Activated T-cell treated with anti-CD3 and anti-CD28 coated beads for 48 hours (primary cell): ENCODE measurements around the gene SMARCD1.

Experiments used
- DNase-seq: peaks from one replicate; pipeline ENCODE4 v3.0.0-alpha.2; 2020; ENCODE audit warnings: low read depth

The SMARCD1 gene

DNA sequence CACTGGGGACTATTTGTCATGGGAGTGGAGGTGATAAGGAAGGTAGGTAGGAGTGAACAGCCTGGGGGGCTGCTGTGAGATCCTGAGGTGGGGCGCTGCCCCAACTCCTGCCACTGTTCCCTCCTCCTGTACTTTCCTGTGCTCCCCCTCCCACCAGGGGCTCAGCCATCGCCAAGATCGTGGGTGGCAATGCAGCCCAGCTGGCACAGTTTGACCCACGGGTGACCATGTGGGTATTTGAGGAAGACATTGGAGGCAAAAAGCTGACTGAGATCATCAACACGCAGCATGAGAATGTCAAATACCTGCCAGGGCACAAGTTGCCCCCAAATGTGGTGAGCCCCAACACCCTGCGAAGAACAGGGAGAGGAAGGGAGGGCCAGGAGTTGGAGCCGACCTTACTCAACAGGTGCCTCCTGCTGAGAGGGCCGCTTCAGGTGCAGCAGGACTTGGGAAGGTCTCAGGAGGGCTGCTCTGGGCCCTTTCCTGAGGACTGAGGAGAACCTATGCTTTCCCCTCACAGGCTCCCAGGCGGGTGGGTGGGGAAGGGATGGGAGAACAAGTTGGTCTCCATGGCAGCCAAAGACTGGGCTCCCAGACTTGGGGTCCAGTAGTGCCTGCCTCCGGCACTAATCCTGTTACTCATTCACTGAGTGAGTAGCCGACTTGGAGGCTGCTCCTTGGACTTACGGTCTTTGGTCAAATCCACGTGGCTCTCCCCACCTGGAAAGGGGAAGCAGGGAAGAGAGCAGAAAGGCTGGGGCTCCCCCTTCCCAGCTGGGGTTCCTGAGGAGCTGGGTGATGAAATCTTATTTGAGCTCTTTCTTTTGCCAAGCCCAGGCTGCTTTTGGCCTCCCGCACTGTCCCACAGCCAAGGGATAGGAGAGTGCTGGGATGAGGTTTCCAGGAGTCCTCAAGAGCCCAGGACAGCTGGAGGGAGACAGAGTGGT lies 19.6 kb downstream of the SMARCD1 start:
- no peak for DNase-seq

GRCh38 chr12:50105913-50106450 lies 20.8 kb downstream of the SMARCD1 start:
- DNase-seq, result no peak

- DNase-seq, result no peak
Observed at GRCh38 chr12:50106907-50107306, 21.8 kb downstream of the SMARCD1 start.

DNA sequence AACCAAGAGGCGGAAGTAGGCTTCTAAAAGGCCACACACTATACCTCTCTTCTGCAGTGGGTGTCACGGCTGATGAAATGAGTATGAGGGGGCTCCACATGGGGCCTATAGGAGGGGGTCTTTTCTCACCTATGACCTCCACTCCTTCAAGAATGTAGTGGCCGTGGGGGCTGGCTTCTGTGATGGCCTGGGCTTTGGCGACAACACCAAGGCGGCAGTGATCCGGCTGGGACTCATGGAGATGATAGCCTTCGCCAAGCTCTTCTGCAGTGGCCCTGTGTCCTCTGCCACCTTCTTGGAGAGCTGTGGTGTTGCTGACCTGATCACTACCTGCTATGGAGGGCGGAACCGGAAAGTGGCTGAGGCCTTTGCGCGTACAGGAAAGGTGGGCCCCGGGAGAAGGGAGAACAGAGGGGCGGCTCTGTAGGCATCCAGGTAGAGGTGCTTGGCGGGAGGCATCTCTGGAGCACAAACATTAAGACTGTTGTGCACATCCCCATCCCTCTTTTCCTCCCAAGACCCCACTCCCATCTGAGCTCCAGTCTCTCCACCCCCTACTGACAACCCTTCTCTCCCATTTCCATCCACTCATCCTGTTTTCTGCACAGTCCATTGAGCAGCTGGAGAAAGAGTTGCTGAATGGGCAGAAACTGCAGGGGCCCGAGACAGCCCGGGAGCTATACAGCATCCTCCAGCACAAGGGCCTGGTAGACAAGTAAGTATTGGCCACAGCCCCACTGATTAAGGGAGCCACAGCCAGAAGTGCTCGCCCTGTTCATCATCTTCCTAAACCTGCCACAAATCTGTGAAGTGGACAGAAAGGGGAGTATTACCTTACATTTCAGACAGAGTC lies 22.5 kb downstream of the SMARCD1 start:
- no peak for DNase-seq

GRCh38 chr12:50109319-50109718 lies 24.2 kb downstream of the SMARCD1 start:
- DNase-seq, result no peak

- DNase-seq, result no peak
Observed at GRCh38 chr12:50110127-50110761, 25.1 kb downstream of the SMARCD1 start.

DNA sequence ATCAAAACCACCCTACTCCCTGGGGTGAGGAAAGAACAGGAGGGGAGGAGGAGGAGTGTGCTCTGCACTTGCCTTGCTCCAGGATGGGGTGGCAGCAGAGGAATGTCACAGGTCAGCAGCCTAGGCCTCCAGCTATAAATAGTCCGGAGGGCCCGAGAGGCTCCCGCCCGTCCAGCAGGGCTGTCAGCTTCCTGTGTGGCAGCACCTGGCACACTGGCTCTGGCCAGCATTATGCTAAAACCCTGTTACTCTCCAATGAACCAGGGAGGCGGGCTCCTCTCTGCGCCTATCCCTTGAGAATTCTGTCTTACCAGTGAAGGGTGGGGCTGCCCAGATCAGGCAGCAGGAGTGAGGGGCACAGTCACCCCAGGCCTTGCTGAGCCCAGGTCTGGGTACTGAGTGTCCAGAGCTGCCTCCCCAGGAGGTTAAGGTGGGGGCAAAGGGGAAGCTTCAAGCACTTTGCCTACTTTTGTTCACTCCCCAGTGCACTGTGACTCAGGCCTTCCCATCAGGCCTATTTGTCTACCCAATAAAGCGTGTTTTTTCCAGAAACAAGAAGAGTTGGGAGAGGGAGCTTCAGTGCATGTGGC lies 25.7 kb downstream of the SMARCD1 start:
- DNase-seq, result no peak

GRCh38 chr12:50111395-50111692 lies 26.2 kb downstream of the SMARCD1 start:
- no peak for DNase-seq

DNA sequence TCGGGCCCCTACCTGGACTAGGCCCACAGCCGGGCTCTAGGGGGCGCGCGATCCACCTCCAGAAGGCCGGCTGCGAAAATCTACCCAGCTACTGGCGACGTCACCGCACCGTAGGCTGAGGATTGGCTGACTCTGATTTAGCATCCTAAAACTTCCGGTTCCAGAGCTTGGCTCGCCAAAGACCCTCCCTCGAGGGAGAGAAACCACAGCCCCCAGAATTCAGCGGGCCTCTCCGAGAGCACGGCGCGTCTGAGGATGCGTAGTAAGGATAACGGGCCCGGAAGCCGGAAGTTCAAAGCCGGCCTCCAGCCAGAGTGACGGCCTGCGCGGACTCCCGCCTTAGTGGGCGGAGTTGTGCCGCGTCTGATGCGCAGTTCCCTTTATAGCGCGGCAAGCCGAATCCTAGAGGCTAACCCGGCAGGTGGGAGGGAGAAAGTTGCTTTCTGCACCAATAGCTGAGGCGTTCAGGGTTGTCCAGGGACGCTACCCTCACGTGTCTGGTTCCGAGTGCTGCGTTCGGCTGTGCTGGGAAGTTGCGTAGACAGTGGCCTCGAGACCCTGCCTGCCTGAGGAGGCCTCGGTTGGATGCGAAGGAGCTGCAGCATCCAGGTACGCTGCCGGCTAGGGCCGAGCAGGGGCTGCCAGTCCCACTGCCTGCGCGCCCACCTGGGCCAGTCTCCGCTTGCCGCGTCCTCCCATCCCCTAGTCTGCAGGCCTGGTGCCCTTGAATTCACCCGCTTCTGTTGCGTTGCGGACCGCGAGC lies 26.7 kb downstream of the SMARCD1 start, which contains the start of gene COX14:
COX14 (plus strand) TSS at position 544 of the 763 bp plus-strand sequence. CDS start 7,808 bp downstream, outside the sequence.
- peak; percentile 98 for DNase-seq

DNA sequence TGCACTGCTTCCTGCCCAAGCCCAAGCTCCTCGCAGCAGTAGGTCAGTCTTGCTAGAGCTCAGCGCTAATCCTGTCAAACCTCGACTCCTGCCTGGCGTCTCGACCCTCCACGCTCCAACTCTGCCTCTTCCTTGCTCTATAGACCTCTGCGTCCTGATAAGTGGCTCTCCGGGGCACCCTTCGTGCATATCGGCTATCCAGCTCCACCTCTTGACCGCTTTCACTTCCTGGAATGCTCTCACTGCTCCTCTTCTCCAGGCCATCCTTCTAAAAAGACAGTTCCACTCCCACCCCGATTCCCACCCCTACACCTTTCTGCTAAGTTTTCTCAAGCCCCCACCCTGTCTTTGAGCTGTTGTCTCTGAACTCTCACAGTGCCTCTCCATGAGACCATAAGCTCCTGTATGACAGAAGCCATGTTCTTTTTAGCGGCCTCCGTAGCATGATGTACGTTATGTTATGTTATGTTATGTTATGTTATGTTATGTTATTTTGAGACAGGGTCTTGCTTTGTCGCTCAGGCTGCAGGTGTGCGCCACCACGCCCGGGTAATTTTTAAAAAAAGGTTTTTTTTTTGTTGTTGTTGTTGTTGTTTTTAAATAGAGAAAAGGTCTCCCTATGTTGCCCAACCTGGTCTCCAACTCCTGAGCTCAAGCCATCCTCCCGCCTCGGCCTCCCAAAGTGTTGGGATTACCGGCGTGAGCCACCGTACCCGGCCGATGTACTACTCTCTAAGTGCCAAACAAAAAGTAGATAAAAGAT lies 27.5 kb downstream of the SMARCD1 start:
- DNase-seq, result no peak

- DNase-seq, result no peak
Observed at GRCh38 chr12:50117057-50117622, 32.0 kb downstream of the SMARCD1 start.

DNA sequence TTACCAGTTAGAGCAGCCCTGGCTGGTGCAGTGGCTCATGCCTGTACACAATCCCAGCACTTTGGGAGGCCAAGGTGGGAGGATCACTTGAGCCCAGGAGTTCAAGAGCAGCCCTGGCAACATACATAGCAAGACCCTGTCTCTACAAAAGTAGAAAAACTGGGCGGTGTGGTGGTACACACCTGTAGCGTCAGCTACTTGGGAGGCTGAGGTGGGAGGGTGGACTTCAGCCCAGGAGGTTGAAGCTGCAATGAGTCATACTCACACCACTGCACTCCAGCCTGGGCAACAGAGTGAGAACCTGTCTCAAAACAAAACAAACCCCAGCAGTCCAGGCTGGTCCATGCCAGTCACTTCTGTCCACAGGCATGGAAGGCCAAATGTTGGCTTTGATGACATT lies 34.2 kb downstream of the SMARCD1 start:
- DNase-seq, result no peak

- DNase-seq, result no peak
Observed at GRCh38 chr12:50120521-50120920, 35.4 kb downstream of the SMARCD1 start.

DNA sequence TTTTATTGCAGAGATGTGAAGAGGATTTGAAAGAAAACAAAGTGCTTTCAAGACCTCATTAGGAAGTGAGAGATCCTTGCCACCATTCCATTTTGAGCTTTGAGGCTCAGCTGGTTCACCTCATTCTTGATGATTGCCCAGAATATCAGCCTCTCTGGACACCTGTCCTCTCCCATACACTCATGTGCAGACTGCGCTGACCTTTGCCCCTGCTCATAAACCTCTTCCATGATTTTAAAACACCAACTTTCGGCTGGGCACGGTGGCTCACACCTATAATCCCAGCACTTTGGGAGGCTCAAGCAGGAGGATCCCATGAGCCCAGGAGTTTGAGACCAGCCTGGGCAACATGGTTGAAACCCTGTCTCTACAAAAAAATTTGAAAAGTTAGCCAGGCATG lies 35.8 kb downstream of the SMARCD1 start:
- no peak for DNase-seq

DNA sequence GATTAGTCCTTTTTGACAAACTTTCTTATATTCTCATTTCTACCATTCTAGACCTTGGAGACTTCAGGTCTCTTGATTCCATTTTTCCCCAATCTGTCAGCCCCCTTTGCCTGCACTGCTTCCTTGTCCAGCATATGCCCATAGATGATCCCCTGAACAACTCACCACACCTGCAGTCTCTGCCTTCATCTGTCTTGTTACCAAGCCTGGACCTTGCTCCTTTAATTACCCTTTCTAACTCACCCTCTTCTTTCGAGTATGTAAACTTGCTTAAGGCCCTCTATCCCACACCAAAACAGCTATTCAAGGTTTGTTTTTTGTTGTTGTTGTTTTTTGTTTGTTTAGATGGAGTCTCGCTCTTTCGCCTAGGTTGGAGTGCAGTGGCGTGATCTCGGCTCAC lies 36.5 kb downstream of the SMARCD1 start:
- no peak for DNase-seq

DNA sequence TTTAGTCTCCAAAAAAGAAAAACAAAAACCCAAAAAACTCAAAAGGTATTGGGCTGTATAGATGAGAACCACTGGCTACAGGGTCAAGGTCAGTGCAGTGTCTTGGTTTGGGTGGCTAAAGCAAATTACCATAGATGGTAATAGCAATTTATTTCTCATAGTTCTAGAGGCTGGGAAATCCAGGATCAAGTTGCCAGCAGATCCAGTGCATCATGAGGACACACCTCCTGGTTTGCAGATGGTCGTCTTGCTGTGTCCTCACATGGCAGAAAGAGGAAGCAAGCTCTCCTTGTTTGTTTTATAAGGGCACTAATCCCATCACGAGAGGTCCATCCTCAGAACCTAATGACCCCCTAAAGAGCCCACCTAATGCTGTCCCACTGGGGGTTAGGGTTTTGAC lies 38.1 kb downstream of the SMARCD1 start:
- no peak for DNase-seq

GRCh38 chr12:50127546-50127945 lies 42.4 kb downstream of the SMARCD1 start:
- no peak for DNase-seq

DNA sequence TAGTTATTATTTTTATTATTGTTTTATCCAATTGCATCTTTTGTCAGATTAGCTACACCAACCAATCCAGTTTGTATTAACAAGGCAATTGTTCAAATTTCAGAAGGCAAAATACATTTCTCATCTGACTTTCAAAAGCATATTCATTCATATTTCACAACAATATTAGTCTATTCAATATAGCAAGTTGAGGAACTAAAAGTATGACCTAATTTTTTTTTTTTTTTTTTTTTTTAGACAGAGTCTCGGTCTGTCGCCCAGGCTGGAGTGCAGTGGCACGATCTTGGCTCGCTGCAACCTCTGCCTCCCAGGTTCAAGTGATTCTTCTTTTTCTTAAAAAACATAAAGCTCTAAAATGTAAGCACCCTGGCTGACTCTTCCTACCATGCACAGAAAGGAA lies 44.1 kb downstream of the SMARCD1 start:
- no peak for DNase-seq

GRCh38 chr12:50132505-50133135 lies 47.5 kb downstream of the SMARCD1 start:
- no peak for DNase-seq

DNA sequence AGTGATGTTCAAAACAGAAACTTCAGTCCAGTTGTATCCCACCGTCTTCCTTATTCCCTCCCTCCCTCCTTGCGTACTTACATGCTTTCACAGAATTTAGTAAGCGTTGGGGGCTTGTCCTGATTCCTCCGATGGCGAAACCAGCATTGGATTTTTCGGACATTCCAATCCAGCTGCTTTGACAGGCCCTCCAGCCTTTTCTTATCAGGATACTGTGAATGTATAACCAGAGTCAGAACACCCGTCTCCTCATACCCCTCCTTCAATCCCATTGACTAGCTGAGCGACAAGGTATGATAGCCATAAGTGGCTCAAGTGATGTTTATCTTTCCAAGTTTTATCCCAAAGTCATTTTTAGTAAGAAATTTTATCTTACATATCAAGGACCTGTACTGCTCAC lies 57.9 kb downstream of the SMARCD1 start:
- DNase-seq, result no peak
